GM10266 (cell line): ENCODE data around the gene TTC6.

Experiments used
- DNase-seq: peaks from one replicate; pipeline ENCODE4 v3.0.0; 2012; ENCODE audit errors: extremely low spot score
- TF ChIP-seq, protein P1 (sequence below): IDR thresholded peaks from 2 replicates; pipeline ENCODE4 v1.5.1; 2012; ENCODE audit warnings: mild to moderate bottlenecking, low read depth; ENCODE audit not compliant: control insufficient read depth, insufficient read depth; ENCODE audit errors: missing control alignments

TTC6 gene

DNA sequence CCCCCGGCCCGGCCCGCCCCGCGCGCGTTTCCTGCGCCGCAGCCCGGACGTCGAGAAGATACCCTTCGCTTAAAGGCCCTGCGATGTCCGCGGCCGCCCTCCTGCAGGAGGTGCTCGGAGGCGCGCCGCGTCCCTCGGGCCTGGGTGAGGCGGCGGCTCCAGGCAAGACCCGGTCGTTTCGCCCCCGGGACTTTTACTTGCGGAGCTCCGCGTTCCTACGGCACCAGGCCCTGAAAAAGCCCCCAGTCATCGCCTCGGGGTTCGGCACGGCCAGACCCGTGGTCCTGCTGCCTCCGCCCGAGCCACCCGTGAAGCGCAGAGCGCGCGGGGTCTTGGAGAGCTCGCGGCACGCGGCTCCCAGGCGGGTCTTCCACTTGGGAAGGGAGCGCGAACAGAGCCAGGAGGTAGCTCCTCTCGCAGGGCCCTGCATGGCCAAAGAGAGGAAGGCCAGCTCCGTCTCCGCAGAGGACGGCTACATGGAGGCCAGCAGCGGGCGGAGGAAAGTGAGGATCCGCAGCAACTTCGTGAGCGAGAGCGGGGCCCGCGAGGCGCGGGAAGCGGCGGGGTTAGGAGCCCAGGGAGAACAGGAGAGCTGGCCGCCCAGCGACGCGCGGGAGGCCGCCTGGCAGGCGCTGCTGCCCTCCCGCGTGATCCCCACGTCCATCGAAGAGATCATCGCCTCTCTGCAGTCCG is 26.9 kb downstream of the TTC6 start:
- no peak for DNase-seq
- TF ChIP-seq, protein P1, sequence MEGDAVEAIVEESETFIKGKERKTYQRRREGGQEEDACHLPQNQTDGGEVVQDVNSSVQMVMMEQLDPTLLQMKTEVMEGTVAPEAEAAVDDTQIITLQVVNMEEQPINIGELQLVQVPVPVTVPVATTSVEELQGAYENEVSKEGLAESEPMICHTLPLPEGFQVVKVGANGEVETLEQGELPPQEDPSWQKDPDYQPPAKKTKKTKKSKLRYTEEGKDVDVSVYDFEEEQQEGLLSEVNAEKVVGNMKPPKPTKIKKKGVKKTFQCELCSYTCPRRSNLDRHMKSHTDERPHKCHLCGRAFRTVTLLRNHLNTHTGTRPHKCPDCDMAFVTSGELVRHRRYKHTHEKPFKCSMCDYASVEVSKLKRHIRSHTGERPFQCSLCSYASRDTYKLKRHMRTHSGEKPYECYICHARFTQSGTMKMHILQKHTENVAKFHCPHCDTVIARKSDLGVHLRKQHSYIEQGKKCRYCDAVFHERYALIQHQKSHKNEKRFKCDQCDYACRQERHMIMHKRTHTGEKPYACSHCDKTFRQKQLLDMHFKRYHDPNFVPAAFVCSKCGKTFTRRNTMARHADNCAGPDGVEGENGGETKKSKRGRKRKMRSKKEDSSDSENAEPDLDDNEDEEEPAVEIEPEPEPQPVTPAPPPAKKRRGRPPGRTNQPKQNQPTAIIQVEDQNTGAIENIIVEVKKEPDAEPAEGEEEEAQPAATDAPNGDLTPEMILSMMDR: no peak

- TF ChIP-seq, protein P1: no peak
These were observed 28.1 kb downstream of the TTC6 start for GRCh38 chr14:37623426-37623951.

DNA sequence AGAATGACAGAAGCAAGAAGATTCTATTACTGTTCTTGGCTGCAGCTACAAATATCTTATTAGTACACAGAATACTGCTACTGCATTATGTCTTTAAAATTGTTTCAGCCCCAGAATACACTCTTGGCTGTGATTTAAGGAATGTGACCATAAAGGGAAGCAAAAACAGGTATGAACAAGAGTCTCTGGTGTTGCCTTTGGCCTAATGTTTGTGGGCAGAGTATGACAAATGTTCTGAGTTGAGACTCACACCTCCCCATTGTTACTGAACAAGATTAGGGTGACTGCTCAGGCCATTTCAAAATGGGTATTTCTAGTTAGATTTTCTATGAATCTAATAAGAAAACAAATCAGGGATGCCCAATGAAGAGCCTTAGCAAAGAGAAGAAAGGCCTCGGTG is 28.5 kb downstream of the TTC6 start:
- TF ChIP-seq, protein P1: no peak
- DNase-seq: no peak

More at GRCh38 chr14:37623426-37623951, 28.1 kb downstream of the TTC6 start:
- no peak for DNase-seq

DNA sequence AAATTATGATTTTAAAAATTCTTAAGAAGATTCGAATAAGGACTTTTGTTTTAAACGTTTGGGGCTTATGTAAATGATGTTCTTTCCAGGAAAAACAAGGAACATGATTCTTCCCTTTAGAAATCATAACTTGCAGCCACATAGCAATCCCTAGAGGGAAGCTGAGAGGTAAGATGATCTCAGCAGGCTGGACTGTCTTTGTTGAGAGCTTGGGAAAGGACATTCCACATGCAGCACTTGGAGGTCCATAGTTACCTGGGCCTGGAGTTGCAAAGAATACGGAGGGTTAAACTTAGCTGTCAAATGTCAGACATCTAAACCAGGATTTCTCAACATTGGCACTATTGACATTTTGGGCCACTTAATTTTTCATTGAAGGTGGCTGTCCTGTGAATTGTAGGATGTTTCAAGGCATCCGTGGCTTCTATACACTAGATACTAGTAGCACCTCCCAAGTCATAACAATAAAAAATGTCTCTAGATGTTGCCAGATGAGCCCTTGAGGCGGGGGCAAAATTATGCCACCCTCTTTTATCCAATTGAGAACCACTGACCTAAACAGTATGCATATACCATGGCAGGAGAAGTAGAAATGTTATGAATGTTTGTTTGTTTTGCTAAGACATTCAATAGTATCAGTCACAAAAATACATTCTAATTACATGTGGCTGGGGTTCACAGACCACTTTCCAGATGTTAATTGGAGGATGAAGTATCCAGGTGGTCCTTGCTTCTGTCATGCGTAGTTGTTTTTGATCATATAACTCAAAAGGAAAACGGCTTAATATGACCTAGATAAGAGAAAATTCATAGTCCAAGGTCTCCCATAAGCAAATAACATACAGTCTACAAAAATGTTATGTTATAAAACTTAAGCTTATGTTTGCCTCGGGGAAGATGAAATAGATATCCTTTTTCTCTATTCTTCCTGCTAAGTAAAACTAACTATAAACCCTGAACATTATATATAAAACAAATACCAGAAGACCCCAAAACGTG is 30.5 kb downstream of the TTC6 start:
- TF ChIP-seq, protein P1: no peak

DNA sequence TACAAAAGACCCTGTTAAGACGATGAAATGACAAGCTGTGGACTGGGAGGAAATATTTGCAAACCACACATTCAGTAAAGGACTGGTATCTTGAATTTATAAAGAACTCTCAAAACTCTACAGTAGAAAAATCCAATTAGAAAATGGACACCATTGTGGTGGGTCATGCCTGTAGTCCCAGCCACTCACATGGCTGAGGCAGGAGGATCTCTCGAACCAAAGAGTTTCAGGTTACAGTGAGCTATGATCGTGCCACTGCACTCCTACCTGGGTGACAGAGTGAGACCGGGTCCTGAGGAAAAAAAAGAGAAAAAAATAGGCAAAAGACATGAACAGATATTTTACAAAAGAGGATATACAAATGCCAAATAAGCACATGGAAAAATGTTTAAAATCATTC is 41.9 kb downstream of the TTC6 start:
- TF ChIP-seq, protein P1: no peak
- DNase-seq: no peak

More for the DNA sequence above, 30.5 kb downstream of the TTC6 start:
- peak; percentile 9 for DNase-seq

DNA sequence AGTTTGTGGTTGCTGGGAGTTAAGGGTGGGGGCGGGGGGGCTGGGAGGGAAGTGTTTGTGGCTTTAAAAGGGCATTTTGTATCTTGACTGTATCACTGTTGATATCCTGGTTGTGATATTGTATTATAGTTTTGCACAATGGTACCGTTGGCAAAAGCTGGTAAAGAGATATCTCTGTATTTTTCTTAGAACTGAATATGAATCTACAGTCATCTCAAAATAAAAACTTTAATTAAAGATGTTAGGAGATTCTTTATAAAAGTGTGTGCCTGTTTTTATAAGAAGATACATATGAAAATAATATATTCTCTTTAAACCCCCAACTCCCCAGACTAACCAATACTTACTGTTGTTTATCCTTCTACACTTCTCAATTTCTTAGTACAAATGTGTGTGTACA is 43.2 kb downstream of the TTC6 start:
- TF ChIP-seq, protein P1: no peak
- DNase-seq: no peak
